ENCODE data around the gene BRI3BP. TPM values are rescaled to one million over a fixed set of nuclear protein-coding genes. Genes with fewer than 3 reads are reported as not detected.

BRI3BP gene
- total RNA-seq, 2 donors from 2014 or later = 5.9 to 8.0 TPM

- H3K4me3 ChIP-seq = no peak overlapping the region
- no peak overlapping the region for H3K27ac ChIP-seq
- DNase-seq = no peak
- intact Hi-C loops (cut with DNase I) = no loop called here
- no peak for ATAC-seq
- H3K9me3 ChIP-seq = no peaks in the 10 kb centered on the region
- no peak for TF ChIP-seq POLR2A (IDR thresholded peaks at IDR 0.05)
- no peak for TF ChIP-seq CTCF (IDR thresholded peaks at IDR 0.05)
- 93 to 94% methylated on average over 10 to 12 of the region's 12 CpGs for WGBS, 2 donors
- no peaks in the 10 kb centered on the region for H3K4me1 ChIP-seq
- H3K27me3 ChIP-seq = no peaks in the 10 kb centered on the region
- peaks cover 7 to 29% of the 10 kb centered on the region in 2 donors for H3K36me3 ChIP-seq (replicated peaks in 1 of 2; ENCODE audit: insufficient read depth in 1 of 2, low read depth in 2 of 2)
Measured at GRCh38 chr12:124949066-124949465, 44.4 kb upstream of the BRI3BP start.

- intact Hi-C loops (cut with DNase I) = no loop called here
- no peaks in the 10 kb centered on the region for H3K9me3 ChIP-seq
- WGBS, 2 donors = 91 to 92% methylated on average over 12 to 39 of the region's 47 CpGs
Measured at GRCh38 chr12:124949779-124950728, 43.4 kb upstream of the BRI3BP start.

GRCh38 chr12:124952295-124952694, 41.1 kb upstream of the BRI3BP start:
- H3K27ac ChIP-seq = no peak overlapping the region
- H3K4me1 ChIP-seq = no peaks in the 10 kb centered on the region
- intact Hi-C loops (cut with DNase I) = no loop called here
- TF ChIP-seq POLR2A (IDR thresholded peaks at IDR 0.05) = no peak
- H3K9me3 ChIP-seq = no peaks in the 10 kb centered on the region
- no peaks in the 10 kb centered on the region for H3K27me3 ChIP-seq
- peaks cover 7 to 35% of the 10 kb centered on the region in 2 donors for H3K36me3 ChIP-seq (replicated peaks in 1 of 2; ENCODE audit: insufficient read depth in 1 of 2, low read depth in 2 of 2)
- H3K4me3 ChIP-seq = no peak overlapping the region
- DNase-seq = no peak
- no peak for ATAC-seq
- 90 to 99% methylated on average over 12 to 17 of the region's 17 CpGs for WGBS, 2 donors

More at GRCh38 chr12:124949779-124950728, 43.4 kb upstream of the BRI3BP start:
- TF ChIP-seq CTCF (IDR thresholded peaks at IDR 0.05) = no peak
- no peak for TF ChIP-seq POLR2A (IDR thresholded peaks at IDR 0.05)
- Histone ChIP-seq H3K4me1 (no peaks in the 10 kb centered on the region), H3K4me3 (no peak overlapping the region), H3K36me3 (replicated peaks in 1 of 2; ENCODE audit: insufficient read depth in 1 of 2, low read depth in 2 of 2) (peaks cover 7 to 31% of the 10 kb centered on the region in 2 donors), H3K27ac (no peak overlapping the region), H3K27me3 (no peaks in the 10 kb centered on the region)
- no peak for ATAC-seq
- DNase-seq = no peak

GRCh38 chr12:124952801-124953200, 40.6 kb upstream of the BRI3BP start:
- no peaks in the 10 kb centered on the region for H3K4me1 ChIP-seq
- H3K36me3 ChIP-seq (replicated peaks in 1 of 2; ENCODE audit: insufficient read depth in 1 of 2, low read depth in 2 of 2) = peaks cover 7 to 32% of the 10 kb centered on the region in 2 donors
- no peaks in the 10 kb centered on the region for H3K27me3 ChIP-seq
- DNase-seq (no peak), ATAC-seq (no peak)
- H3K27ac ChIP-seq = no peak overlapping the region
- 77% methylated on average over 8 of the region's 8 CpGs; no CpG with 5 or more reads in 1 of the 2 donors for WGBS, 2 donors
- intact Hi-C loops (cut with DNase I) = no loop called here
- H3K9me3 ChIP-seq = no peaks in the 10 kb centered on the region
- H3K4me3 ChIP-seq = no peak overlapping the region
- no peak for TF ChIP-seq POLR2A (IDR thresholded peaks at IDR 0.05)
- TF ChIP-seq CTCF (IDR thresholded peaks at IDR 0.05) = no peak

- no peaks in the 10 kb centered on the region for H3K4me1 ChIP-seq
- H3K4me3 ChIP-seq = no peak overlapping the region
- no peaks in the 10 kb centered on the region for H3K27me3 ChIP-seq
- H3K9me3 ChIP-seq = no peaks in the 10 kb centered on the region
- no peak overlapping the region for H3K27ac ChIP-seq
- WGBS, 2 donors = 90 to 92% methylated on average over 10 to 32 of the region's 32 CpGs
- ATAC-seq = no peak
- H3K36me3 ChIP-seq (replicated peaks in 1 of 2; ENCODE audit: insufficient read depth in 1 of 2, low read depth in 2 of 2) = peaks cover 4 to 28% of the 10 kb centered on the region in 2 donors
- intact Hi-C loops (cut with DNase I) = no loop called here
- TF ChIP-seq CTCF (IDR thresholded peaks at IDR 0.05) = no peak
- no peak for TF ChIP-seq POLR2A (IDR thresholded peaks at IDR 0.05)
- DNase-seq = no peak
Measured at GRCh38 chr12:124953689-124954405, 39.6 kb upstream of the BRI3BP start.

Measured in body of pancreas (tissue), 4 donors.